Activated CD4-positive, alpha-beta memory T cell treated with anti-CD3 and anti-CD28 coated beads, Interleukin-2, amount 10 ng/mL, durations not matched to agents 7 days and 5 days (primary cell): ENCODE data around the gene CEBPE. TPM values are rescaled to one million over a fixed set of nuclear protein-coding genes. Genes with fewer than 3 reads are reported as not detected.
A peak's percentile ranks its signal among the peaks of the same experiment; 100 is the strongest.

ENCODE experiments used
- CTCF ChIA-PET: fragments of 350-600 bp; sonication (Branson Sonifier 250); formaldehyde crosslinking; loops from one replicate; lab custom pipeline; 2021; ENCODE audit warnings: antibody characterized with exemption, inconsistent platforms; lab: Charles Lee
- POLR2A ChIA-PET: fragments of 350-600 bp; sonication (Branson Sonifier 250); formaldehyde crosslinking; loops from one replicate; lab custom pipeline; 2021; ENCODE audit warnings: antibody characterized with exemption; lab: Charles Lee
- DNase-seq: peaks from one replicate; pipeline ENCODE4 v3.0.0-alpha.2; 2020
- H3K27ac Mint-ChIP-seq: one replicate; pipeline ENCODE4 v1.8.0; 2021; ENCODE audit warnings: mild to moderate bottlenecking, mixed read lengths
- H3K27me3 Mint-ChIP-seq: one replicate; pipeline ENCODE4 v1.8.0; 2021; ENCODE audit warnings: mixed read lengths
- H3K36me3 Mint-ChIP-seq: one replicate; pipeline ENCODE4 v1.8.0; 2021; ENCODE audit warnings: low read depth, mixed read lengths
- H3K4me1 Mint-ChIP-seq: one replicate; pipeline ENCODE4 v1.8.0; 2021; ENCODE audit warnings: mixed read lengths
- H3K4me3 Mint-ChIP-seq: one replicate; pipeline ENCODE4 v1.8.0; 2021; ENCODE audit warnings: mild to moderate bottlenecking, mixed read lengths
- H3K9me3 Mint-ChIP-seq: one replicate; pipeline ENCODE4 v1.8.0; 2021; ENCODE audit warnings: mixed read lengths
- total RNA-seq, 2 experiments: library from RNA; stranded (reverse); gene quantifications; one replicate each; pipeline ENCODE4 v1.2.3, GENCODE V29; 2021

CEBPE gene
- total RNA-seq, 2 experiments from 2014 or later: 0.25 to 0.83 TPM

GRCh38 chr14:23104591-23105347 is 14.3 kb downstream of the CEBPE start, which contains the start of gene CIROP:
CIROP (minus strand) TSS chr14:23104989; CDS start chr14:23104920, 69 bp downstream.
- ChIA-PET CTCF (interaction anchor here (1.0 kb wide), 1 partner anchor 10 kb away, joined by 3 read pairs; the partner anchor contains the start of genes ACIN1 and C14orf119), POLR2A (no interaction called here)
- no peak within 1 kb of the TSS for H3K27ac Mint-ChIP-seq

GRCh38 chr14:23104070-23104590 is 14.9 kb downstream of the CEBPE start:
- Mint-ChIP-seq H3K27ac (no peak overlapping the region), H3K4me3 (no peak overlapping the region), H3K9me3 (no peaks in the 10 kb centered on the region), H3K4me1 (no peaks in the 10 kb centered on the region), H3K36me3 (peaks cover 2% of the 10 kb centered on the region), H3K27me3 (no peaks in the 10 kb centered on the region)
- ChIA-PET POLR2A (no interaction called here), CTCF (interaction anchor here (1.0 kb wide), 1 partner anchor 9 kb away, joined by 3 read pairs; the partner anchor contains the start of genes ACIN1 and C14orf119)
- no peak for DNase-seq

More at GRCh38 chr14:23104591-23105347, 14.3 kb downstream of the CEBPE start, which contains the start of gene CIROP:
- H3K36me3 Mint-ChIP-seq: no peaks in the 10 kb centered on the region
- H3K4me1 Mint-ChIP-seq: no peaks in the 10 kb centered on the region
- no peaks in the 10 kb centered on the region for H3K9me3 Mint-ChIP-seq
- no peaks in the 10 kb centered on the region for H3K27me3 Mint-ChIP-seq
- H3K4me3 Mint-ChIP-seq: no peak within 1 kb of the TSS
- no peak for DNase-seq

- Mint-ChIP-seq H3K27ac (no peak overlapping the region), H3K4me3 (no peak overlapping the region), H3K4me1 (no peaks in the 10 kb centered on the region), H3K9me3 (no peaks in the 10 kb centered on the region), H3K36me3 (peaks cover 3% of the 10 kb centered on the region), H3K27me3 (no peaks in the 10 kb centered on the region)
- ChIA-PET POLR2A (no interaction called here), CTCF (interaction anchor here (1.0 kb wide), 1 partner anchor 9 kb away, joined by 3 read pairs; the partner anchor contains the start of genes ACIN1 and C14orf119)
- no peak for DNase-seq
These were observed 15.5 kb downstream of the CEBPE start for GRCh38 chr14:23103581-23103980.

- no peak for DNase-seq
- Mint-ChIP-seq H3K27ac (no peak overlapping the region), H3K27me3 (no peaks in the 10 kb centered on the region), H3K4me3 (no peak overlapping the region), H3K4me1 (peaks cover 1% of the 10 kb centered on the region), H3K36me3 (peaks cover 10% of the 10 kb centered on the region), H3K9me3 (no peaks in the 10 kb centered on the region)
- ChIA-PET POLR2A (no interaction called here), CTCF (interaction anchor here (2.6 kb wide), 1 partner anchor 18 kb away, joined by 7 read pairs; no protein-coding TSS in a partner anchor)
These were observed 16.3 kb downstream of the CEBPE start for GRCh38 chr14:23102801-23103200.

GRCh38 chr14:23101986-23102625 is 16.9 kb downstream of the CEBPE start:
- Mint-ChIP-seq H3K36me3 (peaks cover 17% of the 10 kb centered on the region), H3K4me3 (no peak overlapping the region), H3K27ac (no peak overlapping the region)

GRCh38 chr14:23101213-23101970 is 17.7 kb downstream of the CEBPE start:
- ChIA-PET POLR2A (no interaction called here), CTCF (interaction anchor here (2.1 to 2.6 kb wide), 2 partner anchors 20 to 33 kb away, joined by 7 to 12 read pairs; no protein-coding TSS in a partner anchor)
- peaks cover 15% of the 10 kb centered on the region for H3K4me1 Mint-ChIP-seq

More at GRCh38 chr14:23101986-23102625, 16.9 kb downstream of the CEBPE start:
- Mint-ChIP-seq H3K27me3 (no peaks in the 10 kb centered on the region), H3K9me3 (no peaks in the 10 kb centered on the region), H3K4me1 (peaks cover 8% of the 10 kb centered on the region)
- CTCF ChIA-PET: interaction anchor here (2.6 kb wide), 1 partner anchor 19 kb away, joined by 7 read pairs; no protein-coding TSS in a partner anchor
- POLR2A ChIA-PET: no interaction called here
- DNase-seq: no peak

GRCh38 chr14:23099212-23099861 is 19.7 kb downstream of the CEBPE start:
- no peak overlapping the region for H3K4me3 Mint-ChIP-seq
- no peaks in the 10 kb centered on the region for H3K9me3 Mint-ChIP-seq
- H3K4me1 Mint-ChIP-seq: peaks cover 15% of the 10 kb centered on the region
- peaks cover 26% of the 10 kb centered on the region for H3K36me3 Mint-ChIP-seq
- no peak for DNase-seq
- H3K27ac Mint-ChIP-seq: no peak overlapping the region
- no peaks in the 10 kb centered on the region for H3K27me3 Mint-ChIP-seq
- CTCF ChIA-PET: interaction anchor here (0.5 to 2.1 kb wide), 3 partner anchors 22 to 40 kb away, joined by 4 to 12 read pairs (median 8); no protein-coding TSS in a partner anchor
- POLR2A ChIA-PET: no interaction called here

More at GRCh38 chr14:23101213-23101970, 17.7 kb downstream of the CEBPE start:
- Mint-ChIP-seq H3K27ac (no peak overlapping the region), H3K36me3 (peaks cover 23% of the 10 kb centered on the region), H3K27me3 (no peaks in the 10 kb centered on the region), H3K4me3 (no peak overlapping the region), H3K9me3 (no peaks in the 10 kb centered on the region)
- DNase-seq: no peak

GRCh38 chr14:23097786-23098185 is 21.3 kb downstream of the CEBPE start:
- POLR2A ChIA-PET: no interaction called here
- no peak overlapping the region for H3K27ac Mint-ChIP-seq
- H3K36me3 Mint-ChIP-seq: peaks cover 30% of the 10 kb centered on the region
- no peaks in the 10 kb centered on the region for H3K27me3 Mint-ChIP-seq
- H3K4me1 Mint-ChIP-seq: peaks cover 24% of the 10 kb centered on the region
- no peak overlapping the region for H3K4me3 Mint-ChIP-seq
- no peak for DNase-seq
- CTCF ChIA-PET: interaction anchor here (0.6 to 1.7 kb wide), 5 partner anchors 21 to 240 kb away, joined by 3 to 8 read pairs (median 4); no protein-coding TSS in a partner anchor
- no peaks in the 10 kb centered on the region for H3K9me3 Mint-ChIP-seq

GRCh38 chr14:23095196-23096108 is 23.6 kb downstream of the CEBPE start, which contains the start of gene C14orf119:
C14orf119 (plus strand) TSS chr14:23095505; CDS start chr14:23097659, 2,154 bp downstream.
- peaks cover 41% of the 10 kb centered on the region for H3K36me3 Mint-ChIP-seq
- no peaks in the 10 kb centered on the region for H3K9me3 Mint-ChIP-seq
- H3K4me1 Mint-ChIP-seq: peaks cover 36% of the 10 kb centered on the region
- H3K27me3 Mint-ChIP-seq: no peaks in the 10 kb centered on the region
- H3K27ac Mint-ChIP-seq: no peak within 1 kb of the TSS
- peak; percentile 100 for DNase-seq
- H3K4me3 Mint-ChIP-seq: no peak within 1 kb of the TSS
- CTCF ChIA-PET: interaction anchor here (0.7 to 3.1 kb wide), 27 partner anchors 9 to 1639 kb away, joined by 3 to 40 read pairs (median 4); partner anchors contain the start of genes CDH24, CHD8, HAUS4 and HOMEZ
- POLR2A ChIA-PET: interaction anchor here (0.6 to 3.6 kb wide), 35 partner anchors 9 to 537 kb away, joined by 3 to 37 read pairs (median 5); partner anchors contain the start of genes AJUBA, CDH24, HAUS4 and HOMEZ

GRCh38 chr14:23094666-23095195 is 24.3 kb downstream of the CEBPE start, which contains the start of gene ACIN1:
ACIN1 (minus strand) TSS chr14:23095136; CDS start chr14:23095112, 24 bp downstream.
- Mint-ChIP-seq H3K27ac (no peak within 1 kb of the TSS), H3K27me3 (no peaks in the 10 kb centered on the region), H3K9me3 (no peaks in the 10 kb centered on the region), H3K4me1 (peaks cover 37% of the 10 kb centered on the region), H3K36me3 (peaks cover 49% of the 10 kb centered on the region), H3K4me3 (no peak within 1 kb of the TSS)
- POLR2A ChIA-PET: interaction anchor here (0.6 to 3.6 kb wide), 34 partner anchors 9 to 536 kb away, joined by 3 to 37 read pairs (median 5); partner anchors contain the start of genes AJUBA, CDH24, HAUS4 and HOMEZ
- peak; percentile 75 for DNase-seq
- CTCF ChIA-PET: interaction anchor here (0.5 to 3.1 kb wide), 27 partner anchors 9 to 1639 kb away, joined by 3 to 40 read pairs (median 4); partner anchors contain the start of genes CDH24, CHD8, HAUS4 and HOMEZ
